Cortex of kidney (tissue), 1 donor: ENCODE data around the gene MAN1A2.
"Not testable (repeated sequence)": the region's sequence is repeated elsewhere in the genome, so short reads cannot be mapped to it uniquely, and the experiment has no call there.

Experiments used
- DNase-seq: peaks from one replicate; lab custom pipeline; 2025; lab: John Stamatoyannopoulos, UW

MAN1A2 gene

GRCh38 chr1:117558451-117558850 lies 191.2 kb downstream of the MAN1A2 start:
- DNase-seq, result not testable (repeated sequence)

- DNase-seq, result no peak
These were observed 191.9 kb downstream of the MAN1A2 start for GRCh38 chr1:117559139-117559538.

GRCh38 chr1:117559985-117560384 lies 192.7 kb downstream of the MAN1A2 start:
- no peak for DNase-seq

- DNase-seq, result no peak
These were observed 193.8 kb downstream of the MAN1A2 start for GRCh38 chr1:117561071-117561470.

- DNase-seq, result no peak
These were observed 194.3 kb downstream of the MAN1A2 start for GRCh38 chr1:117561551-117561950.

- DNase-seq, result no peak
These were observed 195.6 kb downstream of the MAN1A2 start for GRCh38 chr1:117562581-117563491.

- no peak for DNase-seq
These were observed 196.2 kb downstream of the MAN1A2 start for GRCh38 chr1:117563492-117563875.

GRCh38 chr1:117564227-117565075 lies 197.2 kb downstream of the MAN1A2 start:
- no peak for DNase-seq

- DNase-seq, result no peak
These were observed 197.9 kb downstream of the MAN1A2 start for GRCh38 chr1:117565076-117565556.

- no peak for DNase-seq
These were observed 198.7 kb downstream of the MAN1A2 start for GRCh38 chr1:117565745-117566455.

- no peak for DNase-seq
These were observed 199.3 kb downstream of the MAN1A2 start for GRCh38 chr1:117566556-117566955.

GRCh38 chr1:117567435-117567834 lies 200.2 kb downstream of the MAN1A2 start:
- DNase-seq, result no peak

- DNase-seq, result no peak
These were observed 200.7 kb downstream of the MAN1A2 start for GRCh38 chr1:117567976-117568375.

GRCh38 chr1:117568999-117569398 lies 201.8 kb downstream of the MAN1A2 start:
- DNase-seq, result no peak

- no peak for DNase-seq
These were observed 202.6 kb downstream of the MAN1A2 start for GRCh38 chr1:117569856-117570255.

- DNase-seq, result no peak
These were observed 203.8 kb downstream of the MAN1A2 start for GRCh38 chr1:117570988-117571409.

GRCh38 chr1:117571496-117571895 lies 204.2 kb downstream of the MAN1A2 start:
- no peak for DNase-seq

GRCh38 chr1:117572546-117572945 lies 205.3 kb downstream of the MAN1A2 start:
- DNase-seq, result no peak

GRCh38 chr1:117573386-117574023 lies 206.3 kb downstream of the MAN1A2 start:
- no peak for DNase-seq

GRCh38 chr1:117574161-117574835 lies 207.0 kb downstream of the MAN1A2 start:
- DNase-seq, result no peak
